Upper lobe of right lung (tissue), 1 donor: ENCODE data around the gene FOS. TPM values are rescaled to one million over a fixed set of nuclear protein-coding genes. Genes with fewer than 3 reads are reported as not detected.
"Not testable (repeated sequence)": the region's sequence is repeated elsewhere in the genome, so short reads cannot be mapped to it uniquely, and the experiment has no call there.

Experiments
- ATAC-seq: fragments of 200-7000 bp; cut with Tn5 transposase; one replicate; pipeline ENCODE4 v1.9.1; 2020; ENCODE audit warnings: mild to moderate bottlenecking, moderate library complexity
- DNase-seq: peaks from one replicate; pipeline ENCODE4 v3.0.0-alpha.2; 2020
- H3K27ac ChIP-seq: fragments of 200-600 bp; one replicate; pipeline ENCODE4 v1.8.0; 2022
- H3K27me3 ChIP-seq: fragments of 200-600 bp; one replicate; pipeline ENCODE4 v1.8.0; 2022; ENCODE audit warnings: mild to moderate bottlenecking
- H3K36me3 ChIP-seq: fragments of 200-600 bp; one replicate; pipeline ENCODE4 v1.8.0; 2022
- H3K4me1 ChIP-seq: fragments of 200-600 bp; one replicate; pipeline ENCODE4 v1.8.0; 2022
- H3K4me3 ChIP-seq: fragments of 200-600 bp; one replicate; pipeline ENCODE4 v1.8.0; 2022; ENCODE audit warnings: mild to moderate bottlenecking
- H3K9me3 ChIP-seq: fragments of 200-600 bp; one replicate; pipeline ENCODE4 v1.8.0; 2022
- intact Hi-C: fragments of 100-400 bp; cut with DNase I; formaldehyde crosslinking; loops from one replicate; pipeline ENCODE4 v1.11.0; 2022
- total RNA-seq: library from RNA; stranded (reverse); fragmentation: NEBNext Ultra II Directional; extraction: Animal tissue kit (Norgen Biotek cat#: 25700); gene quantifications from one replicate; pipeline ENCODE4 v1.2.1, GENCODE V29; 2021
- TF ChIP-seq, protein P1 (sequence below): fragments of 200-600 bp; IDR thresholded peaks from one replicate; pipeline ENCODE4 v1.8.0; 2022; ENCODE audit warnings: antibody characterized with exemption
- donor health status: DM: no; HTN: yes; CAD: no; lungs with severe emphysema.

The FOS gene
- total RNA-seq, 1 donor from 2014 or later = 204 TPM

- Histone ChIP-seq H3K27me3 (no peaks in the 10 kb centered on the region), H3K9me3 (no peaks in the 10 kb centered on the region), H3K27ac (no peak overlapping the region), H3K36me3 (no peaks in the 10 kb centered on the region), H3K4me3 (no peak overlapping the region), H3K4me1 (peaks cover 11% of the 10 kb centered on the region)
- ATAC-seq (no peak), DNase-seq (no peak)
- intact Hi-C loops = no loop called here
- TF ChIP-seq, protein P1, sequence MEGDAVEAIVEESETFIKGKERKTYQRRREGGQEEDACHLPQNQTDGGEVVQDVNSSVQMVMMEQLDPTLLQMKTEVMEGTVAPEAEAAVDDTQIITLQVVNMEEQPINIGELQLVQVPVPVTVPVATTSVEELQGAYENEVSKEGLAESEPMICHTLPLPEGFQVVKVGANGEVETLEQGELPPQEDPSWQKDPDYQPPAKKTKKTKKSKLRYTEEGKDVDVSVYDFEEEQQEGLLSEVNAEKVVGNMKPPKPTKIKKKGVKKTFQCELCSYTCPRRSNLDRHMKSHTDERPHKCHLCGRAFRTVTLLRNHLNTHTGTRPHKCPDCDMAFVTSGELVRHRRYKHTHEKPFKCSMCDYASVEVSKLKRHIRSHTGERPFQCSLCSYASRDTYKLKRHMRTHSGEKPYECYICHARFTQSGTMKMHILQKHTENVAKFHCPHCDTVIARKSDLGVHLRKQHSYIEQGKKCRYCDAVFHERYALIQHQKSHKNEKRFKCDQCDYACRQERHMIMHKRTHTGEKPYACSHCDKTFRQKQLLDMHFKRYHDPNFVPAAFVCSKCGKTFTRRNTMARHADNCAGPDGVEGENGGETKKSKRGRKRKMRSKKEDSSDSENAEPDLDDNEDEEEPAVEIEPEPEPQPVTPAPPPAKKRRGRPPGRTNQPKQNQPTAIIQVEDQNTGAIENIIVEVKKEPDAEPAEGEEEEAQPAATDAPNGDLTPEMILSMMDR = no peak
Observed at GRCh38 chr14:75232597-75232996, 46.0 kb upstream of the FOS start.

GRCh38 chr14:75234173-75235115, 44.2 kb upstream of the FOS start:
- Histone ChIP-seq H3K36me3 (no peaks in the 10 kb centered on the region), H3K4me3 (no peak overlapping the region), H3K27ac (peak overlapping the region; percentile 55), H3K27me3 (no peaks in the 10 kb centered on the region), H3K4me1 (peaks cover 11% of the 10 kb centered on the region), H3K9me3 (no peaks in the 10 kb centered on the region)
- peak; percentile 73 for DNase-seq
- peak; percentile 75 for ATAC-seq
- TF ChIP-seq, protein P1 = no peak
- intact Hi-C loops = no loop called here

DNA sequence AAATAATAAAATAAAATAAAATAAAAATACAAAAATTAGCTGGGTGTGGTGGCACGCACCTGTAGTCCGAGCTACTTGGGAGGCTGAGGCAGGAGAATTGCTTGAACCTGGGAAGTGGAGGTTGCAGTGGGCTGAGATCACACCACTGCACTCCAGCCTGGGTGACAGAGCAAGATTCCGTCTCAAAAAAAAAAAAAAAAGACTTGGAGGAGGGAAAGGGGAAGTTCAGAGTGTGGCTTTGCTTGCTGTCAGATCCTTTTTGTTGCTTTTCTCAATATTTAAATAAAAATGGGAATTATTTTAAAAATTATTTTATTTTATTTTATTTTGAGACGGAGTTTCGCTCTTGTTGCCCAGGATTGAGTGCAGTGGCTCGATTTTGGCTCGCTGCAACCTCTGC, 43.4 kb upstream of the FOS start:
- H3K4me1 ChIP-seq, H3K4me3 ChIP-seq, H3K27me3 ChIP-seq, ATAC-seq, H3K9me3 ChIP-seq, H3K36me3 ChIP-seq, intact Hi-C loops, DNase-seq: not testable (repeated sequence)
- peak overlapping the region; percentile 55 for H3K27ac ChIP-seq

DNA sequence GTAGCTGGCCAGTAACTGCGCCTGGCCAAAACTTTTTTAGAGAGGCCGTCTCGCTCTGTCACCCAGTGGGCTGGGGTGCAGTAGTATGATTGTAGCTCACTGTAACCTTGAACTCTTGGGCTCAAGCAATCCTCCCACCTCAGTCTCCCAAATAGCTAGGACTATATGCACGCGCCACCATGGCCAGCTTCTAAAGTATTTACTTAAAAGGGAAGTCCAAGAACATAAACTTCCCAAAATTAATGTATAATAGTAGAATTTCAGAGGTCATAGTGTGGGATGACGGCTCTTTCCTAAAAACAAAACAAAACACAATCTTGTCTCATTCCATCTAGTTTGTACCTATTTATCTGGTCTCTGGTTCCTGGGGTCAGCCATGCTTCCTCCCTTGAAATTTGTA, 42.2 kb upstream of the FOS start:
- no peak overlapping the region for H3K4me3 ChIP-seq
- TF ChIP-seq, protein P1 = no peak
- H3K36me3 ChIP-seq = no peaks in the 10 kb centered on the region
- peak; percentile 45 for DNase-seq
- no peaks in the 10 kb centered on the region for H3K4me1 ChIP-seq
- no peaks in the 10 kb centered on the region for H3K9me3 ChIP-seq
- intact Hi-C loops = no loop called here
- no peak for ATAC-seq
- H3K27ac ChIP-seq = no peak overlapping the region
- H3K27me3 ChIP-seq = no peaks in the 10 kb centered on the region

DNA sequence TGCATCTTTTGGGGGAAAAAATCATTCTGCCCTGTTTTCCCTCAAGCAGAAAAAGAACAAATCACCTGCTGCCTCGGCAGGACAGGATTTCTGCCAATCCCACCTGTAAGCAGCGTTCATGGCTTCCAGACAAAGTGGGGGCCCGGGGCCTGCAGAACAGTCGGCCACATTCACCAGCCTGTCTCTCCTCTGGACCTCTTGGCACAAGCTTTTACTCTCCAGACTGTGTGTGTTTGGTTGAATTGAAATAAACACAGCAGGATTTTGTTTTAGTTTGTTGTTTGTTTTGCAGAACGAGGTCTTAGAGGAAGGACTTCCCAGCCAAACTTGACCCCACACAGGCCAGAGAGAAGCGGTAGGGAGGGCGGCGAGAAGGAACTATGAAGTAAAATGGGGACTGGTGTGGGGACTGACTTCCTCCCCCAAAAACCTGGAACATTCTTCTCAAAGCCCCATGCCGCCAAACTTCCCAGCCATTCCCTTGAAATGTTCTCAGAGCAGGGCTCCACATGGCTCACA, 41.7 kb upstream of the FOS start:
- Histone ChIP-seq H3K4me3 (no peak overlapping the region), H3K36me3 (no peaks in the 10 kb centered on the region), H3K4me1 (no peaks in the 10 kb centered on the region), H3K27ac (no peak overlapping the region), H3K9me3 (no peaks in the 10 kb centered on the region), H3K27me3 (no peaks in the 10 kb centered on the region)
- ATAC-seq (peak; percentile 4), DNase-seq (peak; percentile 32)
- intact Hi-C loops = no loop called here
- TF ChIP-seq, protein P1 = no peak

DNA sequence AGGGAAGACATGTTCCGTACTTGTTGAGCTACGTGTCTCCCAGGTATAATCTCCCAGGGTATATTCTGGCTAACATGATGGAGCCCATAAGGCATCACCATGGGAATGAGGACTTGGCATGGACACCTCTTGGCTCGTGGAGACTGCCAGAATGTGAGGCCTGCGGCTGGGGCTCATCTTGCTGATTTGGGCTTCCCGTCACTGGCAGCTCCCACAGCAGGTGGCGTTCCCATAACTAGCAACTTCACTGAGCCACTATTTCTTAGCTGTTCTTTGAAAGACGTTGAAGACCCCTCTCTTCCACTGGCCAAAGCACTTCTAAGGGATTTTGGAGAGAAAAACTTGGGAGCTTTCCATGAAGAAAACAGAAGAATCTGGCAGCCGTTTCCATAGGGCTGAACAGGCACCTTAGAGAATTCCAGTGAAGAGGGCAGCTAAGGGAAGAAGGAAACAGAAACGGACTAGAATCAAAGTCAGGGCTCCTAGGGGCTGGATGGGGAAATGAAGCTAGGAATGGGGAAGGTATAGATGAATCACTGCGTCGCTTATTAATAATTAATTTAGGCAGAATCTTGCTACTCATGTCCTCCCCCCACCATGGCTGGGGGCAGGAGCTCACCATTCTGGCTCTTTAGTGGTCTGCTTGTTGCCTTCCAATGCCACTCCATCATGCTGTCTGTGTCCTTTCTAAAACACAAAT, 39.7 kb upstream of the FOS start:
- H3K36me3 ChIP-seq = no peaks in the 10 kb centered on the region
- H3K4me1 ChIP-seq = no peaks in the 10 kb centered on the region
- no peaks in the 10 kb centered on the region for H3K27me3 ChIP-seq
- TF ChIP-seq, protein P1 = no peak
- DNase-seq = no peak
- ATAC-seq = no peak
- H3K27ac ChIP-seq = no peak overlapping the region
- intact Hi-C loops = no loop called here
- H3K9me3 ChIP-seq = no peaks in the 10 kb centered on the region
- no peak overlapping the region for H3K4me3 ChIP-seq
